IMR-90 (cell line): ENCODE data around the gene LIG1. TPM values are rescaled to one million over a fixed set of nuclear protein-coding genes. Genes with fewer than 3 reads are reported as not detected.

Experiments
- ATAC-seq: fragments of 200-7000 bp; cut with Tn5 transposase; 2 replicates; pipeline ENCODE4 v1.9.1; 2020; ENCODE audit warnings: low read depth, mild to moderate bottlenecking, moderate library complexity
- BruUV-seq: library from RNA; stranded (reverse); fragments of 400-500 nt; replicated peaks from 2 replicates; lab custom pipeline; 2021; lab: Mats Ljungman, UMichigan
- CTCF ChIA-PET: fragments of 300-600 bp; formaldehyde crosslinking; extraction: SDS; loops from one replicate; lab custom pipeline; 2021; ENCODE audit warnings: antibody characterized with exemption; lab: Yijun Ruan, JAX
- POLR2A ChIA-PET: fragments of 300-600 bp; sonication (Branson Sonifier 250); formaldehyde crosslinking; loops from one replicate; lab custom pipeline; 2022; ENCODE audit warnings: antibody characterized with exemption; ENCODE audit not compliant: unreplicated experiment; lab: Charles Lee
- DNase-seq: peaks from one replicate; pipeline ENCODE4 v3.0.0; 2013
- H2AFZ ChIP-seq: replicated peaks from 2 replicates; pipeline ENCODE3; 2013; ENCODE audit warnings: low read length, mild to moderate bottlenecking; ENCODE audit not compliant: poor library complexity
- H2AK5ac ChIP-seq: 2 replicates; pipeline ENCODE4 v1.6.1; 2013; ENCODE audit warnings: low read depth, low read length, inconsistent platforms
- H2AK9ac ChIP-seq: replicated peaks from 2 replicates; pipeline ENCODE3; 2013; ENCODE audit warnings: mild to moderate bottlenecking, low read depth, low read length, moderate library complexity; ENCODE audit not compliant: poor library complexity
- H2BK120ac ChIP-seq: 2 replicates; pipeline ENCODE4 v1.6.1; 2013; ENCODE audit warnings: low read depth, low read length, inconsistent platforms
- H2BK15ac ChIP-seq: 3 replicates; pipeline ENCODE4 v1.6.1; 2013; ENCODE audit warnings: low read depth, low read length, inconsistent platforms
- H2BK20ac ChIP-seq: 2 replicates; pipeline ENCODE4 v1.6.1; 2013; ENCODE audit warnings: low read depth, mild to moderate bottlenecking, inconsistent platforms, low read length, moderate library complexity
- H2BK5ac ChIP-seq: 2 replicates; pipeline ENCODE4 v1.6.1; 2013; ENCODE audit warnings: mild to moderate bottlenecking, low read depth, low read length, inconsistent platforms; ENCODE audit not compliant: poor library complexity, severe bottlenecking
- H3K14ac ChIP-seq: replicated peaks from 2 replicates; pipeline ENCODE4 v1.6.1; 2013; ENCODE audit warnings: low read depth, low read length, inconsistent platforms
- H3K18ac ChIP-seq: 2 replicates; pipeline ENCODE4 v1.6.1; 2013; ENCODE audit warnings: low read depth, low read length, control low read depth
- H3K23ac ChIP-seq: 2 replicates; pipeline ENCODE4 v1.6.1; 2013; ENCODE audit warnings: low read depth, low read length, inconsistent platforms
- H3K27ac ChIP-seq: 2 replicates; pipeline ENCODE4 v1.5.1; 2013; ENCODE audit warnings: mild to moderate bottlenecking, control low read depth, low read length; ENCODE audit not compliant: insufficient read depth
- H3K27me3 ChIP-seq: 2 replicates; pipeline ENCODE4 v1.6.1; 2013; ENCODE audit warnings: low read length; ENCODE audit not compliant: control insufficient read depth, insufficient read depth
- H3K36me3 ChIP-seq: 2 replicates; pipeline ENCODE4 v1.6.1; 2013; ENCODE audit warnings: low read length, mixed read lengths; ENCODE audit not compliant: control insufficient read depth, insufficient read depth
- H3K4ac ChIP-seq: 2 replicates; pipeline ENCODE4 v1.6.1; 2013; ENCODE audit warnings: low read depth, low read length, inconsistent platforms
- H3K4me1 ChIP-seq: 2 replicates; pipeline ENCODE4 v1.6.1; 2013; ENCODE audit warnings: low read length, mixed read lengths; ENCODE audit not compliant: control insufficient read depth, insufficient read depth
- H3K4me2 ChIP-seq: 2 replicates; pipeline ENCODE4 v1.6.1; 2013; ENCODE audit warnings: low read depth, mild to moderate bottlenecking, control low read depth, low read length, moderate library complexity
- H3K4me3 ChIP-seq: 2 replicates; pipeline ENCODE4 v1.5.1; 2013; ENCODE audit warnings: low read depth, mild to moderate bottlenecking, control low read depth, low read length, moderate library complexity; ENCODE audit not compliant: insufficient read depth
- H3K56ac ChIP-seq: 2 replicates; pipeline ENCODE4 v1.6.1; 2013; ENCODE audit warnings: low read length, inconsistent platforms; ENCODE audit not compliant: insufficient read depth; ENCODE audit errors: extremely low read depth
- H3K79me1 ChIP-seq, 2 experiments: 2 replicates each; pipeline ENCODE4 v1.6.1; 2013; ENCODE audit warnings: low read length in 2 of 2, inconsistent platforms in 1 of 2, low read depth in 1 of 2
- H3K9ac ChIP-seq: 2 replicates; pipeline ENCODE4 v1.6.1; 2013; ENCODE audit warnings: low read depth, low read length, control low read depth
- H3K9me1 ChIP-seq: 2 replicates; pipeline ENCODE4 v1.6.1; 2013; ENCODE audit warnings: low read length, inconsistent platforms; ENCODE audit not compliant: insufficient read depth
- H3K9me3 ChIP-seq: 2 replicates; pipeline ENCODE4 v1.6.1; 2013; ENCODE audit warnings: low read length; ENCODE audit not compliant: control insufficient read depth, insufficient read depth
- H4K20me1 ChIP-seq: 2 replicates; pipeline ENCODE4 v1.6.1; 2013; ENCODE audit warnings: low read length, inconsistent platforms; ENCODE audit not compliant: insufficient read depth
- H4K5ac ChIP-seq: 2 replicates; pipeline ENCODE4 v1.6.1; 2013; ENCODE audit warnings: mild to moderate bottlenecking, low read depth, low read length, control low read depth
- H4K8ac ChIP-seq, 2 experiments: 2 replicates each; pipeline ENCODE4 v1.6.1; 2013; ENCODE audit warnings: low read depth in 2 of 2, low read length in 2 of 2, control low read depth in 1 of 2, inconsistent platforms in 1 of 2
- H4K91ac ChIP-seq: 2 replicates; pipeline ENCODE4 v1.6.1; 2013; ENCODE audit warnings: low read depth, low read length, inconsistent platforms; ENCODE audit not compliant: insufficient read depth
- CEBPB ChIP-seq: IDR thresholded peaks from 2 replicates; pipeline ENCODE4 v1.6.1; 2012; ENCODE audit warnings: low read depth, low read length, improper control_type of control experiment
- MAFK ChIP-seq: IDR thresholded peaks from 2 replicates; pipeline ENCODE4 v1.6.1; 2012; ENCODE audit warnings: low read depth, low read length, improper control_type of control experiment
- MAZ ChIP-seq: IDR thresholded peaks from 2 replicates; pipeline ENCODE4 v1.6.1; 2012; ENCODE audit warnings: low read depth, mild to moderate bottlenecking, low read length, improper control_type of control experiment, moderate library complexity, borderline replicate concordance
- MXI1 ChIP-seq: IDR thresholded peaks from 2 replicates; pipeline ENCODE4 v1.6.1; 2012; ENCODE audit warnings: low read depth, mild to moderate bottlenecking, low read length, moderate library complexity, borderline replicate concordance
- NFE2L2 ChIP-seq: fragments of 150-350 bp; IDR thresholded peaks from 2 replicates; pipeline ENCODE4 v1.6.1; 2016; ENCODE audit warnings: low read depth, mild to moderate bottlenecking, low read length
- RAD21 ChIP-seq: IDR thresholded peaks from 2 replicates; pipeline ENCODE4 v1.6.1; 2012; ENCODE audit warnings: low read length, improper control_type of control experiment
- USF2 ChIP-seq: fragments of 150-350 bp; IDR thresholded peaks from 2 replicates; pipeline ENCODE4 v1.6.1; 2017; ENCODE audit warnings: mild to moderate bottlenecking, antibody characterized with exemption, low read length, low read depth
- WGBS, 2 experiments: methylation state at CpG; one replicate each; pipeline versions ENCODE4 v1.1.5 to v1.1.7; 2013; ENCODE audit warnings: missing lambda C conversion rate in 2 of 2; ENCODE audit not compliant: insufficient read length in 1 of 2; ENCODE audit errors: extremely low coverage in 2 of 2; 5-methylcytosine and 5-hydroxymethylcytosine counted together
- dilution Hi-C: fragments of 300-500 bp; cut with HindIII; formaldehyde crosslinking; loops from one replicate; pipeline ENCODE4 v1.14.3; 2018; ENCODE audit warnings: low sequenced_read_pairs; ENCODE audit not compliant: unreplicated experiment
- in situ Hi-C: fragments of 300-500 bp; cut with MboI; formaldehyde crosslinking; loops from 3 replicates; pipeline ENCODE4 v1.14.3; 2019; ENCODE audit warnings: low sequenced_read_pairs, inconsistent platforms, mixed read lengths
- intact Hi-C: fragments of 100-400 bp; cut with micrococcal nuclease; formaldehyde crosslinking; loops from 2 replicates; pipeline ENCODE4 v1.10.0; 2022
- polyA plus RNA-seq, 3 experiments: library from polyadenylated mRNA; depleted of rRNA; stranded (reverse); fragments of >200 nt; gene quantifications; 2 replicates each; pipeline ENCODE4 v1.2.3, GENCODE V29; 2012; ENCODE audit warnings: low replicate concordance in 1 of 3
- total RNA-seq: library from RNA; depleted of rRNA; stranded (reverse); fragments of >200 nt; gene quantifications from 2 replicates; pipeline ENCODE4 v1.2.3, GENCODE V29; 2012

The LIG1 gene
- total and polyA plus RNA-seq, 2 of the 4 experiments (the other 2 are of a cell fraction) = 24.9 to 34.0 TPM

GRCh38 chr19:48111280-48111679 lies 58.9 kb downstream of the LIG1 start:
- no peak overlapping the region for H3K4me3 ChIP-seq
- intact Hi-C loops = loop anchor here (2.0 kb wide), 1 partner anchor 14 kb away; no protein-coding TSS in a partner anchor
- peak overlapping the region; percentile 28 to 65; a peak in 2 of 4 replicates for H4K8ac ChIP-seq
- ATAC-seq (no peak), DNase-seq (no peak)
- no peaks in the 10 kb centered on the region for H3K27me3 ChIP-seq
- H3K56ac ChIP-seq = no peak overlapping the region
- CTCF ChIA-PET = interaction anchor here (0.6 kb wide), 2 partner anchors 10 to 13 kb away, joined by 5 to 6 read pairs; no protein-coding TSS in a partner anchor
- 0 out of 2 replicates have a peak, but pooled peaks cover 4% of the 10 kb centered on the region for H4K20me1 ChIP-seq
- H3K79me1 ChIP-seq = peaks cover 0 to 5% of the 10 kb centered on the region in 2 experiments; a peak in 1 of 4 replicates
- peak overlapping the region; percentile 67; the same call in 1 of the 2 replicates for H2AK5ac ChIP-seq
- H2BK15ac ChIP-seq = peak overlapping the region; percentile 87; the same call in 1 of the 3 replicates
- H3K4ac ChIP-seq = peak overlapping the region; percentile 73
- BruUV-seq = no TSS peak
- H2AK9ac ChIP-seq = peak overlapping the region; percentile 90
- H2BK5ac ChIP-seq = peak overlapping the region; percentile 31
- WGBS, 2 experiments = no CpG with 5 or more reads among the region's 7 CpGs
- in situ Hi-C loops = no loop called here
- peak overlapping the region; percentile 42; the same call in 1 of the 2 replicates for H3K23ac ChIP-seq
- H2BK20ac ChIP-seq = peak overlapping the region; percentile 18; the same call in 1 of the 2 replicates
- dilution Hi-C loops = no loop called here
- H2BK120ac ChIP-seq = peak overlapping the region; percentile 59
- H3K14ac ChIP-seq = 0 out of 2 replicates have a peak overlapping the region, but pooled peaks have one; percentile 15
- H4K91ac ChIP-seq = peak overlapping the region; percentile 49; the same call in 1 of the 2 replicates
- POLR2A ChIA-PET = interaction anchor here (1.0 kb wide), 1 partner anchor 45 kb away, joined by 3 read pairs; no protein-coding TSS in a partner anchor
- TF ChIP-seq NFE2L2 (no peak), RAD21 (no peak), MXI1 (no peak), MAFK (no peak), MAZ (no peak), CEBPB (no peak), USF2 (peak; percentile 61)
- no peak overlapping the region for H3K9ac ChIP-seq
- H3K36me3 ChIP-seq = peaks cover 1% of the 10 kb centered on the region; the same call in 1 of the 2 replicates
- H3K18ac ChIP-seq = no peak overlapping the region
- H4K5ac ChIP-seq = no peak overlapping the region; the same call in 1 of the 2 replicates
- H3K4me2 ChIP-seq = no peak overlapping the region
- H3K4me1 ChIP-seq = no peaks in the 10 kb centered on the region; the same call in 1 of the 2 replicates
- no peaks in the 10 kb centered on the region for H3K9me3 ChIP-seq
- H3K9me1 ChIP-seq = peaks cover 15% of the 10 kb centered on the region
- H2AFZ ChIP-seq = peak overlapping the region; percentile 51
- H3K27ac ChIP-seq = 0 out of 2 replicates have a peak overlapping the region, but pooled peaks have one; percentile 16
